ENCODE measurements around the gene DLX3. TPM values are rescaled to one million over a fixed set of nuclear protein-coding genes. Genes with fewer than 3 reads are reported as not detected.
A peak's percentile ranks its signal among the peaks of the same experiment; 100 is the strongest.

Gene DLX3
- total and polyA plus RNA-seq, 12 donors, result 0.03 to 0.23 (median 0.11) TPM; not detected in 9

- WGBS, 2 donors, result 87 to 88% methylated on average over 4 of the region's 4 CpGs
These were observed 44.0 kb upstream of the DLX3 start for GRCh38 chr17:50039058-50039457.

GRCh38 chr17:50037321-50038107 lies 42.5 kb upstream of the DLX3 start:
- 61 to 74% methylated on average over 14 of the region's 14 CpGs for WGBS, 2 donors
- no peak for TF ChIP-seq CTCF (IDR thresholded peaks at IDR 0.05)
- Histone ChIP-seq H3K4me1 (peaks cover 0 to 10% (median 5%) of the 10 kb centered on the region in 9 donors), H3K4me3 (no peak overlapping the region), H3K36me3 (no peaks in the 10 kb centered on the region), H3K27ac (no peak overlapping the region), H3K9me3 (no peaks in the 10 kb centered on the region), H3K27me3 (peaks cover 0 to 3% (median 0%) of the 10 kb centered on the region in 7 donors)
- intact Hi-C loops (cut with DNase I), result no loop called here
- ATAC-seq (peak; percentile 46 to 84 (median 70)), DNase-seq (peak in 1 of 2 donors; percentile 38)

More at GRCh38 chr17:50039058-50039457, 44.0 kb upstream of the DLX3 start:
- intact Hi-C loops (cut with DNase I), result no loop called here
- Histone ChIP-seq H3K27me3 (peaks cover 0 to 3% (median 0%) of the 10 kb centered on the region in 7 donors), H3K4me3 (no peak overlapping the region), H3K36me3 (no peaks in the 10 kb centered on the region), H3K4me1 (peaks cover 3 to 20% (median 12%) of the 10 kb centered on the region in 9 donors), H3K27ac (no peak overlapping the region), H3K9me3 (no peaks in the 10 kb centered on the region)
- TF ChIP-seq CTCF (IDR thresholded peaks at IDR 0.05), result no peak
- no peak for DNase-seq
- no peak for ATAC-seq

GRCh38 chr17:50036455-50037261 lies 41.6 kb upstream of the DLX3 start:
- 78 to 82% methylated on average over 11 of the region's 11 CpGs for WGBS, 2 donors
- no peaks in the 10 kb centered on the region for H3K9me3 ChIP-seq
- intact Hi-C loops (cut with DNase I), result no loop called here

More at GRCh38 chr17:50036455-50037261, 41.6 kb upstream of the DLX3 start:
- Histone ChIP-seq H3K4me3 (no peak overlapping the region), H3K27ac (no peak overlapping the region), H3K4me1 (peaks cover 0 to 10% (median 5%) of the 10 kb centered on the region in 9 donors), H3K36me3 (no peaks in the 10 kb centered on the region), H3K27me3 (peaks cover 0 to 3% (median 0%) of the 10 kb centered on the region in 7 donors)
- no peak for ATAC-seq
- no peak for TF ChIP-seq CTCF (IDR thresholded peaks at IDR 0.05)
- no peak for DNase-seq

All from heart right ventricle (tissue), 16 donors.